Measurements from ENCODE around the gene CAND2.

Gene CAND2

GRCh38 chr3:12807601-12808359 is 11.3 kb downstream of the CAND2 start:
- no peak for DNase-seq

DNA sequence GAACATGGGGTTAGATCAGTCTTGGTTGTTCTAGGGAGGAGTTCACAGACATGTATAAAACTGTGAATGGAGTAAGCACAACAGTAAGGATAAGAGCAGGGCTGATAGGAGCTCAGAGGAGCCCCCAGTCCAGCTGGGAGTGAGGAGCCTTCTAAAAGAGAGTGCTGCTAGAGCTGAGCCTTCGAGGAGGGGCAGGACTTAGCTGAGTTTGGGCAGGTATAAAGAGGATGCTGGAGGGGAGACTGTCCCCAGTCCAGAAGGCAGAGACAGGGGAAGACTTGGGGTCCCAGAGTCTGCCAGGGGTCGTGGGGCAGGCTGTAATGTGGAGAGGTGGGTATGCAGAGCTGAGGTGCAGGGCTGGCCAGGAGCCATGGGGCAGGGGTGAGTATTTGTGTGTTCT is 12.1 kb downstream of the CAND2 start:
- DNase-seq, result no peak

GRCh38 chr3:12809001-12809400 is 12.5 kb downstream of the CAND2 start:
- no peak for DNase-seq

DNA sequence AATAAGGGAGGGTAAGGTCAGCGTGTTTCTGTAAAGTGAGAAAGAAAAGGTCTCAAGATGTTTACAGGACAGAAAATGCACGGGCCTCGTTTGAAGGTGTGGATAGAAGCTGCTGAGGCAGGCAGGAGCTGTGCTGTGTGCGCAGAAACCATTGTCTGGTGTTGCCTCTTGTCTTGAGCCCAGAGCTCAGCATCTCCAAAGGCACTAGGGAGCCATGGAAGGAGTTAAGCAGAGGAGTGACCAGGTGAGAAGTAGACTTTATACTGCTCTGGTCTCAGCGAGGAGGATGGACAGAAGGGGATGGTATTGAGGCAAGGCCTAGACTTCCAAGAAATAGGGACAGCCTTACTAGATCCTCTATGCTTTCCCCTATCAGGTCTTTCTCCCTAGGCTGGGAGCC is 13.0 kb downstream of the CAND2 start:
- no peak for DNase-seq

DNA sequence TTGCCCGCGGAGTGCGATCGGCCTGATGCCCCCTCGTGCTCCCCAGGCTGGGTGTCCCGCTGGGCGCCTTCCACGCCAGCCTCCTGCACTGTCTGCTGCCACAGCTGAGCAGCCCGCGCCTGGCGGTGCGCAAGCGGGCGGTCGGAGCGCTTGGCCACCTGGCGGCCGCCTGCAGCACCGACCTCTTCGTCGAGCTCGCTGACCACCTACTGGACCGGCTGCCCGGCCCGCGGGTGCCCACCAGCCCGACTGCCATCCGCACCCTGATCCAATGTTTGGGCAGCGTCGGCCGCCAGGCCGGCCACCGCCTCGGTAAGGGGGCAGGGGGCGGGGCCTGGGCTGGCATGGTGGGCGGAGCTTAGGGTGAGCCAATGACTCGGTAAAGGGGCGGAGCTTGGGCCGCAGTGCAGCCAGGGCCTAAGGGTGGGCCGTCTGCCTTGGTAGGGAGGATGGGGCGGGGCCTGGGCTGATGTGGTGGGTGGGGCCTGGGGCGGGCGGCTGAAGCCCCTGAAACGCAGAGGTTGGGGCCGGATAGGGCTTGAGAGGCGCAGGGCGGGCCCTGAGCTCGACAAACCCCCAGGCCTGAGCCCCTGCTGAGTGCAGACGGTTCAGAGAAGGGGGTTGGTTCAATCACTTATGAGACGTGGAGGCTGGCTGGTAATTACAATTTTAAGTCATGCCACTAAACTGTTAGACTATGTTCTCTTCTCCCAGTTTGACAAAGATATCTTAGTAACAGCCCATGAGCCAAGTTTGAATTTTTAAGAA is 13.7 kb downstream of the CAND2 start:
- peak; percentile 96 for DNase-seq

GRCh38 chr3:12810961-12811360 is 14.5 kb downstream of the CAND2 start:
- DNase-seq, result peak; percentile 43

GRCh38 chr3:12812812-12813211 is 16.3 kb downstream of the CAND2 start:
- DNase-seq, result no peak

GRCh38 chr3:12813967-12814366 is 17.5 kb downstream of the CAND2 start:
- no peak for DNase-seq

DNA sequence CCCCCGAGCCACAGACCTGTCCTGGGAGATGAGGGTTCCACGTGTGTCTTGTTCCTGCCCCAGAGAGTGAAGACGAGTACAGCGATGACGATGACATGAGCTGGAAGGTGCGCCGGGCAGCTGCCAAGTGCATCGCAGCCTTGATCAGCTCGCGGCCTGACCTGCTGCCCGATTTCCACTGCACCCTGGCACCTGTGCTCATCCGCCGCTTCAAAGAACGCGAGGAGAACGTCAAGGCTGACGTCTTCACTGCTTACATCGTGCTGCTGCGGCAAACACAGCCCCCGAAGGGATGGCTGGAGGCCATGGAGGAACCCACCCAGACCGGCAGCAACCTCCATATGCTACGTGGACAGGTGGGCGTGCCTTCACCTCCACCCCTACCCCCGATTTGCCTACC is 18.6 kb downstream of the CAND2 start:
- DNase-seq, result no peak

- DNase-seq, result no peak
These were observed 19.2 kb downstream of the CAND2 start for GRCh38 chr3:12815719-12816118.

DNA sequence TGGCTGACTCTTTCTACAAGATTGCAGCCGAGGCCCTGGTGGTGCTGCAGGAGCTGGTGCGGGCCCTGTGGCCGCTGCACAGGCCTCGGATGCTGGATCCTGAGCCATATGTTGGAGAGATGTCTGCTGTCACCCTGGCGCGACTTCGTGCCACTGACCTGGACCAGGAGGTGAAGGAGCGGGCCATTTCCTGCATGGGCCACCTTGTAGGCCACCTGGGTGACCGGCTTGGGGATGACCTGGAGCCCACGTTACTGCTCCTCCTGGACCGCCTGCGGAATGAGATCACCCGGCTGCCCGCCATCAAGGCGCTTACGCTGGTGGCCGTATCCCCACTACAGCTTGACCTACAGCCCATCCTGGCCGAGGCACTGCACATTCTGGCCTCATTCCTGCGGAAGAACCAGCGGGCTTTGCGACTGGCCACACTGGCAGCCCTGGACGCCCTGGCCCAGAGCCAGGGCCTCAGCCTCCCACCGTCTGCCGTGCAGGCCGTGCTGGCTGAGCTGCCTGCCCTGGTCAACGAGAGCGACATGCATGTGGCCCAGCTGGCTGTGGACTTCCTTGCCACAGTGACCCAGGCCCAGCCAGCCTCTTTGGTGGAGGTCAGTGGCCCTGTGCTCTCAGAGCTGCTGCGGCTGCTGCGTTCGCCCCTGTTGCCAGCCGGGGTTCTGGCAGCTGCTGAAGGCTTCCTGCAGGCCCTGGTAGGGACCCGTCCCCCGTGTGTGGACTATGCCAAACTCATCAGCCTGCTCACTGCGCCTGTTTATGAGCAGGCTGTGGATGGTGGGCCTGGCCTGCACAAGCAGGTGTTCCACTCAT is 20.3 kb downstream of the CAND2 start:
- DNase-seq, result no peak

DNA sequence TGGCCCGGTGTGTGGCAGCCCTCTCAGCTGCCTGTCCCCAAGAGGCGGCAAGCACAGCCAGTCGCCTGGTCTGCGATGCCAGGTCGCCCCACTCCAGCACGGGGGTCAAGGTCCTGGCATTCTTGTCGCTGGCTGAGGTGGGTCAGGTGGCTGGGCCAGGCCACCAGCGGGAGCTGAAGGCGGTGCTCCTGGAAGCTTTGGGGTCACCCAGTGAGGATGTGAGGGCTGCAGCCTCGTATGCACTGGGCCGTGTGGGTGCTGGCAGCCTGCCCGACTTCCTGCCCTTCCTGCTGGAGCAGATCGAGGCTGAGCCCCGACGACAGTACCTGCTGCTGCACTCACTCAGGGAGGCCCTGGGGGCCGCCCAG is 20.8 kb downstream of the CAND2 start:
- no peak for DNase-seq

GRCh38 chr3:12818273-12818672 is 21.8 kb downstream of the CAND2 start:
- DNase-seq, result no peak

GRCh38 chr3:12818773-12819172 is 22.3 kb downstream of the CAND2 start:
- no peak for DNase-seq

GRCh38 chr3:12822725-12823373 is 26.4 kb downstream of the CAND2 start:
- DNase-seq, result peak; percentile 79

DNA sequence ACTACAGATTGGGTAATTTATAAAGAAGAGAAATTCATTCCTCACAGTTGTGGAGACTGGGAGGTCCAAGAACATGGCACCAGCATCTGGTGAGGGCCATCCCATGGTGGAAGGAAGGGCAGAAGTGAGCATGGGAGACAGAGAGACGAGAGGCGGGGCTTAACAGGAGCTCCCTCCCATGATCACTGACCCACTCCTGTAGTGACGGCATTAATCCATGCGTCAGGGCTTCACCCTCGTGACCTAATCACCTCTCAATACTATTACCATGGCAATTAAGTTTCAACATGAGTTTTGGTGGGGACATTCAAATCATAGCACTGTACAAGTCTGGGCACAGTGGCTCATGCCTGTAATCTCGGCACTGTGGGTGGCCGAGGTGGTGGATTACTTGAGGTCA is 27.8 kb downstream of the CAND2 start:
- DNase-seq, result no peak

DNA sequence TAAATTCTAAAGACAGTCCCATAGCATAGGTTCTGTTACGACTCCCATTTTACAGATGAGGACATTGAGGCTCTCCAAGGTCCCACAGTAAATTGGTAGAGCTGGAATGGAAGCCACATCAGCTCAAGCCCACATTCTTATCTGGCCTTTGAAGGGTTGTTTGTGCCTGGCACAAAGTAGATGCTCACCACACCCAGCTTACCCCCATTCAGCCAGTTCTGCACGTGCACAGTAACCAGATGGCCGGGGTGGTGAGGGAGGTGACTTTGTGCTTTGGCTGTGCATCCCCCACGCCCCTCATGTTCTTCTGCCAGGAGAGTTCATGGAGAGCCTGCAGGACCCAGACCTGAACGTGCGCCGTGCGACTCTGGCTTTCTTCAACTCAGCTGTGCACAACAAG is 28.7 kb downstream of the CAND2 start:
- DNase-seq, result peak; percentile 95

DNA sequence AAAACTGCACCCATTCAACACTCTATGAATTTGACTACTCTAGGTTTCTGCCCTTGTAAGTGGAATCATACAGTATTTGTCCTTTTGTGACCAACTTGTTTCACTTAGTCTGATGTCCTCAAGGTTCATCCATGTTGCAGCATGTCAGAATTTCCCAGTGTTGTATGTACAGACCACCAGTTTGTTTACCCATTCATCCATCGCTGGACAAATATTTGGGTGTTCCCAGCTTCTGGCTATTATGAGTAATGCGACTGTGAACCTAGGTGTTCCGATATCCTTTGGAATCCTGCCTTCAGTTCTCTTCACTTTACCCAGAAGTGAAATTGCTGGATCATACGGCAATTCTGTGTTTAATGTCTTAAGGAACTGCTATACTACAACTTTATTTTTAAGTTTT is 32.3 kb downstream of the CAND2 start:
- no peak for DNase-seq

DNA sequence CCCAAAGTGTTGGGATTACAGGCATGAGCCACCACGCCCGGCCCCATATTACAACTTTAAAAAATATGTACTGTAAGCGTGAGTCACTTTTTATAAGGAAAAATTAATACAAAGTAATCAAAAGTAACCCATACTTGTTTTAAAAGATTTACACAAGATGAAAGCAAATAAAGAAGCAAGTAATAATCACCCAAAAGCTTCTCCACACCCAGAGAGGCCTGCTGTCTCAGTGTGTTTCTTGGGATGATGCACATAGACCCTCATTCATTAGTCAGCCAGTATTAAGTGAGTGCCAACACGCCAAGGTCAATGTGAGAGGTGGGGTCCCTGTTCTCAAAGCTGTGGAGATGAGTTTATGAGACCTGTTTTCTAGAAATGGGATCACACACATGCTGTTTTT is 32.9 kb downstream of the CAND2 start:
- no peak for DNase-seq

DNA sequence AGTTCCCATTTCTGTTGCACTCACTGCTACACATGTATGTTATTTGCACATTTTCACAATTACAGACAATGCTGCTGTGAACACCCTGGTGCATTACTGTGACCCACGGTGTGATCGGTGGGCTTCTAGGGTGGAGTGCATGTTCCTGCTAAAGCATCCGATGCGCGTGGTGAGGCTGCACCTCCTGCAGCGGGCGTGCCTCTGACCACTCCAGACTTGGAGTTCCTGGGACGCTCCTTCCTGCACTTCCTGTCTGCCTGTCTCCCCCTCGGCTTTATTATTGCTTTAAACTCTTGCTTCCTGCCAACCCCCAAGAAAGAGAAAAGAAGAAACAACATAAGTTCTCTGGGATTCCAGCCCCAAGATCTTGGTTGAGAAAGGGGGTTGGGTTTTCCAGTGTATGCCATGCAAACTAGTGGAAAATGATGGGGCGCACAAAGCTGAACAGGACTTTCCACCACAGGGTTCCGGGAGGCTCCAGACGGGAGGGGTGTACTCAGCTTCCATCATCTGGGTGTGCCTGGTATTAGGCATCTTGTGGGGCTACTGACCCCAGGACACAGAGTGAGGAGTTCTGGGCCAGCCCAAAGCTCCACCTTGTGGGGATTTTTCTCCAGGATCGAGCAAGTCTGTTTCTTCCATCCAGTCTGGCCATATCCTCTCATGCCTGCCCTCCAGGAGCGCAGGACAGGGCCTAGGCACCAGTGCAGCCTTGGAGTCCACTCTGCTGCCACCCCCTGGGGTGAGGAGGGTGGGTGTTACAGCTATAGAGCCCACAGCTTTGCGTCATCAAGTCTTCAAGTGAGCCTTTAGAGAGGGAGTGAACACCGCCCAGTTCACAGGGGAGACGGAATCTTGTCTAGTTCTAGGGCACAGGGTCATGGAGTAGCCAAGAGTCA is 33.7 kb downstream of the CAND2 start:
- no peak for DNase-seq

GRCh38 chr3:12830785-12831156 is 34.3 kb downstream of the CAND2 start:
- DNase-seq, result peak; percentile 32

GRCh38 chr3:12831301-12831866 is 34.9 kb downstream of the CAND2 start:
- no peak for DNase-seq

All from hematopoietic multipotent progenitor cell treated with erythropoietin and hydrocortisone succinate and interleukin-3 and kit ligand, for 8 days (in vitro differentiated cells).